Activated T-cell treated with anti-CD3 and anti-CD28 coated beads, Interleukin-2, amount 50 U/mL, for 24 hours (primary cell): ENCODE measurements around the gene HIVEP3.
"Not testable (repeated sequence)": the region's sequence is repeated elsewhere in the genome, so short reads cannot be mapped to it uniquely, and the experiment has no call there.

Experiments
- DNase-seq: peaks from one replicate; pipeline ENCODE4 v3.0.0-alpha.2; 2020
- H3K27ac Mint-ChIP-seq: 2 replicates; pipeline ENCODE4 v1.8.0; 2020; ENCODE audit warnings: mild to moderate bottlenecking, mixed read lengths
- H3K27me3 Mint-ChIP-seq: 2 replicates; pipeline ENCODE4 v1.8.0; 2020; ENCODE audit warnings: mixed read lengths
- H3K36me3 Mint-ChIP-seq: 2 replicates; pipeline ENCODE4 v1.8.0; 2020; ENCODE audit warnings: low read depth, mixed read lengths
- H3K4me1 Mint-ChIP-seq: 2 replicates; pipeline ENCODE4 v1.8.0; 2020; ENCODE audit warnings: low read depth, mixed read lengths
- H3K4me3 Mint-ChIP-seq: 2 replicates; pipeline ENCODE4 v1.8.0; 2020; ENCODE audit warnings: mild to moderate bottlenecking, moderate library complexity, mixed read lengths
- H3K9me3 Mint-ChIP-seq: 2 replicates; pipeline ENCODE4 v1.8.0; 2020; ENCODE audit warnings: mixed read lengths

The HIVEP3 gene

DNA sequence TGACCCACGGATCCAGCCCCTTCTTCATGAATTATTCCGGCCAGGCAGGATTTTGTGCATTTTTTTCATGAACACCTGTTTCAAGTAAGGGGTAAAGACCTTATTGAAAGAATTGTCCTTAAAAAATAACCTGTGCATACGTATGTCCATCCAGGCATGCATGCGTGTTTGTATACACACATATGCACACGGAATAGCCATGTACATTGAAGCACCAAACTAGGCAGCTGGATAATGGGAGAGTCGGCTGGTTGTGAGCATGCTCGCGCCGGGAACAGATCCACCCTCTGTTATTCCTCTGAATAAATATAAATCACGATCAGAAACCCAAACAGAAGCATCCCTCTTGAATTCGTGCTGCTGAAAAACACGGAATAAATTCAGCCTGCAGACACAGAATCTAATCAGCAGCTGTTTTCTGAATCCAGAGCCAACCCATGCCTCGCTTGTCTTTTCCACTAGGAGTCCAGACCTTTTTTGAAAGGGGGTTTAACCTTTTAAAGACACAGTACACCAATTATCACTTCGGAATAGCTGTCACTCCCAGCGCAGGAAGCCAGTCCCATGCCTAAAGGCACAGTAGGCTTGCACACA is at the start of gene HIVEP3:
TSS of gene HIVEP3 (minus strand) at position 473 of the 594 bp plus-strand sequence.
- H3K4me3 Mint-ChIP-seq: peak within 1 kb of the TSS; percentile 86
- no peaks in the 10 kb centered on the region for H3K27me3 Mint-ChIP-seq
- DNase-seq: no peak
- peaks cover 68% of the 10 kb centered on the region for H3K4me1 Mint-ChIP-seq
- H3K36me3 Mint-ChIP-seq: no peaks in the 10 kb centered on the region
- H3K27ac Mint-ChIP-seq: peak within 1 kb of the TSS; percentile 97
- peaks cover 3% of the 10 kb centered on the region for H3K9me3 Mint-ChIP-seq

GRCh38 chr1:41964400-41964799 is 45.7 kb upstream of the HIVEP3 start:
- Mint-ChIP-seq H3K27ac (no peak overlapping the region), H3K4me3 (no peak overlapping the region), H3K4me1 (peaks cover 2% of the 10 kb centered on the region), H3K27me3 (no peaks in the 10 kb centered on the region), H3K36me3 (peaks cover 3% of the 10 kb centered on the region), H3K9me3 (peaks cover 5% of the 10 kb centered on the region)
- DNase-seq: no peak

DNA sequence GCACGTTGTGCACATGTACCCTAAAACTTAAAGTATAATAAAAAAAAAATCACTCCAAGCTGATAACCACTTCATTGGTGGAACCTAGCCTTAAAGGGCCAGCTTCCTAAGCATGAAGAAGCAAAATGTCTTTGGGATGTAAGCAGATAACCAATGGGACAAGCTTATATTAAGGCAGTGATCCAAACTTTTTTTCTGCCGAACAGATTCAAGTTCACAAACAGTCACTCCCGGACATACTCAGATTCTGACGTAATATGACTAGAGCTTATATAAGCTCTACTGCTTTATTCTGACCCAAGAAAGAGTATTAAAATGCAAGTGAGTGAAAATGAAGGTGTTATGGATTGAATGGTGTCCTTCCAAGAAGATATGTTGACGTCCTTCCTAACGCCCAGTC is 44.9 kb upstream of the HIVEP3 start:
- peaks cover 3% of the 10 kb centered on the region for H3K36me3 Mint-ChIP-seq
- H3K4me1 Mint-ChIP-seq: peaks cover 2% of the 10 kb centered on the region
- H3K4me3 Mint-ChIP-seq: no peak overlapping the region
- H3K27me3 Mint-ChIP-seq: no peaks in the 10 kb centered on the region
- H3K9me3 Mint-ChIP-seq: peaks cover 5% of the 10 kb centered on the region
- H3K27ac Mint-ChIP-seq: no peak overlapping the region
- no peak for DNase-seq

GRCh38 chr1:41958015-41958673 is 39.4 kb upstream of the HIVEP3 start:
- H3K27ac Mint-ChIP-seq: no peak overlapping the region
- DNase-seq: no peak
- peaks cover 19% of the 10 kb centered on the region for H3K4me1 Mint-ChIP-seq
- H3K36me3 Mint-ChIP-seq: no peaks in the 10 kb centered on the region
- no peak overlapping the region for H3K4me3 Mint-ChIP-seq
- no peaks in the 10 kb centered on the region for H3K27me3 Mint-ChIP-seq
- H3K9me3 Mint-ChIP-seq: no peaks in the 10 kb centered on the region

DNA sequence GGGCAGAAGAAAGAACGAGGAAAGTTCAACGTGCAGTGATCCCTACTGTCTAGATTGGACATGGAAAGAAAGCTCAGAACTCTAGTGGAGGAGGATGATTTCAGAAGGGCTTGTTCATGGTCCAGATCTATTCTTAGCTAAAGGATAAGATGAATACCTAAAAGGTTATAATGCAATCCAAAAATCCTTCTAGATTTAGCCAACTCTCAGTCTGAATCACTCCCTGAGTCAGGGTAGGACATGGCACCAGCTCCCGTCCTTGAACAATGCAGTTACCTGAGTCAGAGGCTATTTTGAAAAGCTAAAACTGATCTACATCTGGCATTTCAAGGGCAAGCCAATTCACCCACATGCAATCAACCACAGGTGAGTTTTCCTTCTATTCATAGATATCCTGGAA is 38.8 kb upstream of the HIVEP3 start:
- Mint-ChIP-seq H3K4me1 (peaks cover 21% of the 10 kb centered on the region), H3K4me3 (no peak overlapping the region), H3K36me3 (no peaks in the 10 kb centered on the region), H3K27me3 (no peaks in the 10 kb centered on the region), H3K9me3 (peaks cover 3% of the 10 kb centered on the region), H3K27ac (no peak overlapping the region)
- DNase-seq: no peak

- Mint-ChIP-seq H3K4me1 (peaks cover 37% of the 10 kb centered on the region), H3K27ac (peak overlapping the region; percentile 1), H3K27me3 (no peaks in the 10 kb centered on the region), H3K4me3 (no peak overlapping the region), H3K36me3 (peaks cover 11% of the 10 kb centered on the region), H3K9me3 (peaks cover 19% of the 10 kb centered on the region)
- no peak for DNase-seq
These were observed 36.9 kb upstream of the HIVEP3 start for GRCh38 chr1:41955461-41956159.

DNA sequence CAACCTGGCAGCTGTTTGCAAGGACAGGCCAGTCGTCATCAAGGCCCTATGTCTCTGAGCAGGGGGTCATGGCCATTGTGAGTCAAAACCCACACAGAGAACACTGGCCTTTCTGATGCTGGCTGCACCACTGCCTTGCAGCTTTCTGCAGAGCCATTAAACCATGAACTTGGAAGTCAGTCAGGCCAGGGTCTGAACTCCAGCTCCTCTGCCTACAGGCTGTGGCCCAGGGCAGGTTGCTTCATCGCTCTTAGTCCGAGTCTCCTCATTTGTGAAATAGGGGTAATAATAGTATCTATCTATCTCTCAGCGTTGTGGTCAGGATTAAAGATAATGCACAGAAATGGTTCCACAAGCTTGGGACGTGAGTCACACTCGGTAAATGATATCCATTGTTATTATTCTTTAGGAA is 35.8 kb upstream of the HIVEP3 start:
- H3K27me3 Mint-ChIP-seq: no peaks in the 10 kb centered on the region
- peaks cover 22% of the 10 kb centered on the region for H3K9me3 Mint-ChIP-seq
- no peak for DNase-seq
- no peak overlapping the region for H3K27ac Mint-ChIP-seq
- H3K36me3 Mint-ChIP-seq: peaks cover 11% of the 10 kb centered on the region
- H3K4me3 Mint-ChIP-seq: no peak overlapping the region
- peaks cover 46% of the 10 kb centered on the region for H3K4me1 Mint-ChIP-seq

DNA sequence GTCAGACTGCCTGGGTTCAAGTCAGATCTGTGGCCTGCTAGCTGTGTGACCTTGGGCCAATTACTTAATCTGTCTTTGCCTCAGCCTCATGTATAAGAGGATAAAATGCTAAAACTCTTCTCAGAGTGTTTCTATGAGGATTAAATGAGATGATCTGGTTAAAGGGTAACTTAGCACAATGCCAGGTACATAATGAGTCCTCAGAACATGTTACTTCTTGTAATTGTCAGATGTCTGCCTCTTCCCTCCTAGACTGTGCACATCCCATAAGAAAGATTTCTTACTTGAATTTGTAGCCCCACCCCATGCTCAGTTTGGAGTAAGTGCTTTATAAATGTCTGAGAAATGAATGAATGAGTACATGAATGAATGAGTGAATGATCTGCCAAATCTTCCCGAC is 34.6 kb upstream of the HIVEP3 start:
- no peak overlapping the region for H3K4me3 Mint-ChIP-seq
- H3K27me3 Mint-ChIP-seq: no peaks in the 10 kb centered on the region
- peaks cover 14% of the 10 kb centered on the region for H3K36me3 Mint-ChIP-seq
- peaks cover 46% of the 10 kb centered on the region for H3K4me1 Mint-ChIP-seq
- no peak overlapping the region for H3K27ac Mint-ChIP-seq
- DNase-seq: no peak
- H3K9me3 Mint-ChIP-seq: peaks cover 30% of the 10 kb centered on the region

GRCh38 chr1:41952208-41952607 is 33.5 kb upstream of the HIVEP3 start:
- H3K27ac Mint-ChIP-seq: no peak overlapping the region
- peaks cover 44% of the 10 kb centered on the region for H3K4me1 Mint-ChIP-seq
- H3K27me3 Mint-ChIP-seq: no peaks in the 10 kb centered on the region
- H3K36me3 Mint-ChIP-seq: peaks cover 14% of the 10 kb centered on the region
- no peak for DNase-seq
- H3K9me3 Mint-ChIP-seq: peaks cover 30% of the 10 kb centered on the region
- H3K4me3 Mint-ChIP-seq: no peak overlapping the region

DNA sequence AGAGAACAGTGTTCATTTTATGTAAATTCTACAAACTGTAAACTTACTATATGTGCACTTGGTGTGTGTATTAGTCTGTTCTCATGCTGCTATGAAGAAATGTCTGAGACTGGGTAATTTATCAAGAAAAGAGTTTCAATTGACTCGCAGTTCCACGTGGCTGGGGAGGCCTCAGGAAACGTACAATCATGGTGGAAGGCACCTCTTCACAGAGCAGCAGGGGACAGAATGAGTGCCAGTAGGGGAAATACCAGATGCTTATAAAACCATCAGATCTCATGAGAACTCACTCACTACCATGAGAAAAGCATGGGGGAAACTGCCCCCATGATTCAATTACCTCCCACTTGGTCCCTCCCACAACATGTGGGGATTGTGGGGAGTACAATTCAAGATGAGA is 32.8 kb upstream of the HIVEP3 start:
- DNase-seq, H3K27me3 Mint-ChIP-seq, H3K4me3 Mint-ChIP-seq: not testable (repeated sequence)
- Mint-ChIP-seq H3K9me3 (peaks cover 30% of the 10 kb centered on the region), H3K36me3 (peaks cover 14% of the 10 kb centered on the region), H3K4me1 (peaks cover 44% of the 10 kb centered on the region), H3K27ac (peak overlapping the region; percentile 76)

- no peak overlapping the region for H3K4me3 Mint-ChIP-seq
- H3K27me3 Mint-ChIP-seq: no peaks in the 10 kb centered on the region
- no peak for DNase-seq
- peaks cover 14% of the 10 kb centered on the region for H3K36me3 Mint-ChIP-seq
- H3K4me1 Mint-ChIP-seq: peaks cover 41% of the 10 kb centered on the region
- peaks cover 30% of the 10 kb centered on the region for H3K9me3 Mint-ChIP-seq
- peak overlapping the region; percentile 76 for H3K27ac Mint-ChIP-seq
These were observed 32.1 kb upstream of the HIVEP3 start for GRCh38 chr1:41950820-41951219.

GRCh38 chr1:41945946-41946345 is 27.2 kb upstream of the HIVEP3 start:
- not testable (repeated sequence) for H3K36me3 Mint-ChIP-seq, H3K4me3 Mint-ChIP-seq, DNase-seq, H3K27me3 Mint-ChIP-seq, H3K27ac Mint-ChIP-seq
- H3K9me3 Mint-ChIP-seq: peaks cover 22% of the 10 kb centered on the region
- peaks cover 12% of the 10 kb centered on the region for H3K4me1 Mint-ChIP-seq

DNA sequence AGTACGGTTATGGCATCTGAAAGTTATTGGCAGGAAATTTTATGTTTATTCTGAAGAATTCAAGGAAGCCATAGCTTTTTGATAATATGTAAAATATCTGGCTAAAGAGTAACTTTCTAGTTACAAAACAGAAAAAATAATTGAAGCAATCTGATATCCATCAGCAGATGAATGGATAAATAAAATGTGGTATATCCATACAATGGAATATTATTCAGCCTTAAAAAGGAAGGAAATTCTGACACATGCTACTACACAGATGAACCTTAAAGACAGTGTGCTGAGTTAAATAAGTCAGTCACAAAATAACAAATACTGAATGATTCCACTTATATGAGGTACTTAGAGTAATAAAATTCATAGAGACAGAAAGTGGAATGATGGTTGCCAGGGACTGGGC is 25.0 kb upstream of the HIVEP3 start:
- no peak overlapping the region for H3K4me3 Mint-ChIP-seq
- peaks cover 1% of the 10 kb centered on the region for H3K36me3 Mint-ChIP-seq
- H3K9me3 Mint-ChIP-seq: peaks cover 9% of the 10 kb centered on the region
- no peaks in the 10 kb centered on the region for H3K27me3 Mint-ChIP-seq
- H3K27ac Mint-ChIP-seq: no peak overlapping the region
- no peak for DNase-seq
- peaks cover 1% of the 10 kb centered on the region for H3K4me1 Mint-ChIP-seq

GRCh38 chr1:41942278-41942677 is 23.6 kb upstream of the HIVEP3 start:
- H3K4me1 Mint-ChIP-seq: peaks cover 4% of the 10 kb centered on the region
- DNase-seq: no peak
- peaks cover 1% of the 10 kb centered on the region for H3K36me3 Mint-ChIP-seq
- no peak overlapping the region for H3K4me3 Mint-ChIP-seq
- no peaks in the 10 kb centered on the region for H3K27me3 Mint-ChIP-seq
- H3K9me3 Mint-ChIP-seq: peaks cover 13% of the 10 kb centered on the region
- no peak overlapping the region for H3K27ac Mint-ChIP-seq

DNA sequence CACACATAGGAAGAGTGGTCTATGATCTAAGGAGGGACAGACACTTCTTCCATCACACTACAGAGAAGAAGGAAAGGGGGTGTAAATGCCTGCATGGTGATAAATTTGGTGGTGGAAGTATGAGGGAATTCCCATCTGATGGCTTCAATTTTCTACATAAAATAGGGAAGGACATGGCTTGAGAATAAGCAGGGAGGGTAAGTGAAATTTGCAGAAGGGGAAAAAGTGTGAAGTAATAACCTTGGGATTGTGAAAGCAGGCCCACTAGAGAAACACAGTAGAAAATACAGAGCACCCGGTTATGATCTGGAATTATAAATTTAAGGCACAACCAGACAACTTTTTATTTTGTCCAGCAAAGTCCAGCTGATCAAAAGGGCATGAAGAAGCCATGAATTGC is 22.7 kb upstream of the HIVEP3 start:
- peaks cover 13% of the 10 kb centered on the region for H3K9me3 Mint-ChIP-seq
- H3K4me1 Mint-ChIP-seq: peaks cover 6% of the 10 kb centered on the region
- no peak overlapping the region for H3K4me3 Mint-ChIP-seq
- peaks cover 1% of the 10 kb centered on the region for H3K36me3 Mint-ChIP-seq
- no peaks in the 10 kb centered on the region for H3K27me3 Mint-ChIP-seq
- H3K27ac Mint-ChIP-seq: no peak overlapping the region
- no peak for DNase-seq
